ENCODE measurements around the gene MOB3B. TPM values are rescaled to one million over a fixed set of nuclear protein-coding genes. Genes with fewer than 3 reads are reported as not detected.

MOB3B gene
- total RNA-seq, 1 donor from 2014 or later: 3.8 TPM

- TF ChIP-seq CTCF (IDR thresholded peaks at IDR 0.05): no peak
- peaks cover 6% of the 10 kb centered on the region for H3K27me3 Mint-ChIP-seq (ENCODE audit: low read depth)
- DNase-seq (ENCODE audit: low spot score): no peak
- peaks cover 10% of the 10 kb centered on the region for H3K4me1 Mint-ChIP-seq (ENCODE audit: low read depth)
- H3K36me3 Mint-ChIP-seq (ENCODE audit: low read depth): peaks cover 4% of the 10 kb centered on the region
- H3K9me3 Mint-ChIP-seq (ENCODE audit: low read depth): peaks cover 4% of the 10 kb centered on the region
- H3K27ac Mint-ChIP-seq (ENCODE audit: unreplicated experiment): no peak overlapping the region
- no peak overlapping the region for H3K4me3 Mint-ChIP-seq (ENCODE audit: unreplicated experiment)
Observed at GRCh38 chr9:27437652-27438373, 91.8 kb downstream of the MOB3B start.

- TF ChIP-seq CTCF (IDR thresholded peaks at IDR 0.05): no peak
- no peak overlapping the region for H3K4me3 Mint-ChIP-seq (ENCODE audit: unreplicated experiment)
- peaks cover 10% of the 10 kb centered on the region for H3K4me1 Mint-ChIP-seq (ENCODE audit: low read depth)
- peaks cover 4% of the 10 kb centered on the region for H3K36me3 Mint-ChIP-seq (ENCODE audit: low read depth)
- peaks cover 4% of the 10 kb centered on the region for H3K27me3 Mint-ChIP-seq (ENCODE audit: low read depth)
- DNase-seq (ENCODE audit: low spot score): no peak
- no peak overlapping the region for H3K27ac Mint-ChIP-seq (ENCODE audit: unreplicated experiment)
- no peaks in the 10 kb centered on the region for H3K9me3 Mint-ChIP-seq (ENCODE audit: low read depth)
Observed at GRCh38 chr9:27436234-27436633, 93.4 kb downstream of the MOB3B start.

- Mint-ChIP-seq H3K27me3 (ENCODE audit: low read depth) (peaks cover 4% of the 10 kb centered on the region), H3K4me1 (ENCODE audit: low read depth) (peaks cover 10% of the 10 kb centered on the region), H3K27ac (ENCODE audit: unreplicated experiment) (no peak overlapping the region), H3K36me3 (ENCODE audit: low read depth) (peaks cover 4% of the 10 kb centered on the region), H3K9me3 (ENCODE audit: low read depth) (no peaks in the 10 kb centered on the region), H3K4me3 (ENCODE audit: unreplicated experiment) (no peak overlapping the region)
- DNase-seq (ENCODE audit: low spot score): no peak
- no peak for TF ChIP-seq CTCF (IDR thresholded peaks at IDR 0.05)
Observed at GRCh38 chr9:27433631-27434325, 95.8 kb downstream of the MOB3B start.

- Mint-ChIP-seq H3K36me3 (ENCODE audit: low read depth) (peaks cover 4% of the 10 kb centered on the region), H3K9me3 (ENCODE audit: low read depth) (no peaks in the 10 kb centered on the region), H3K4me1 (ENCODE audit: low read depth) (peaks cover 6% of the 10 kb centered on the region), H3K27me3 (ENCODE audit: low read depth) (peaks cover 4% of the 10 kb centered on the region), H3K4me3 (ENCODE audit: unreplicated experiment) (no peak overlapping the region), H3K27ac (ENCODE audit: unreplicated experiment) (no peak overlapping the region)
- DNase-seq (ENCODE audit: low spot score): no peak
- TF ChIP-seq CTCF (IDR thresholded peaks at IDR 0.05): no peak
Observed at GRCh38 chr9:27432308-27432707, 97.3 kb downstream of the MOB3B start.

- no peak overlapping the region for H3K4me3 Mint-ChIP-seq (ENCODE audit: unreplicated experiment)
- H3K4me1 Mint-ChIP-seq (ENCODE audit: low read depth): peaks cover 13% of the 10 kb centered on the region
- H3K36me3 Mint-ChIP-seq (ENCODE audit: low read depth): peaks cover 4% of the 10 kb centered on the region
- no peaks in the 10 kb centered on the region for H3K9me3 Mint-ChIP-seq (ENCODE audit: low read depth)
- DNase-seq (ENCODE audit: low spot score): no peak
- TF ChIP-seq CTCF (IDR thresholded peaks at IDR 0.05): no peak
- peaks cover 4% of the 10 kb centered on the region for H3K27me3 Mint-ChIP-seq (ENCODE audit: low read depth)
- no peak overlapping the region for H3K27ac Mint-ChIP-seq (ENCODE audit: unreplicated experiment)
Observed at GRCh38 chr9:27431543-27432147, 98.0 kb downstream of the MOB3B start.

Measured in chondrocyte (in vitro differentiated cells).